Activated T-cell treated with anti-CD3 and anti-CD28 coated beads, Interleukin-2, amount 50 U/mL, for 48 hours (primary cell): ENCODE results near the gene SERPINB5.

ENCODE experiments used
- DNase-seq, 2 experiments: peaks; one replicate each; pipeline ENCODE4 v3.0.0-alpha.2; 2020

Gene SERPINB5

DNA sequence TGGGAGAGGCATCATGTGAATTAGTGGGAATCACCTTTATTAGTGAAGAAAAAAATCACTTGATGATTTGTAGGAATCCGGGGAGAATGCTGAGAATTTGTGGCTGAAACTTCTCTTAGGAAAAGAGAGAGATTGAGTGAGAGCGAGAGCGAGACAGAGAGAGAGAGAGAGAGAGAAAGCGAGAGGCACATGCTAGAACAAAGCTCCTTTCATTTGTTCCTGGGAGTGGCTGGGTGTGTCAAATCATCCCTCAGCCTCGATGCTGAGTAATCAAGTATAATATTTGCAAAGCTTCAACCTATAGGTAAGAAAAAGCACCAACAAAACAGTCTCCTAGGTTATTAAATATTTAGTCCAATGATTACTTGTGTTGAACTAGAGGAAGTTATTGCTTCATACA is 4.4 kb upstream of the SERPINB5 start:
- DNase-seq: no peak

- no peak for DNase-seq
Observed at GRCh38 chr18:63477200-63477599, 442 bp downstream of the SERPINB5 start.

DNA sequence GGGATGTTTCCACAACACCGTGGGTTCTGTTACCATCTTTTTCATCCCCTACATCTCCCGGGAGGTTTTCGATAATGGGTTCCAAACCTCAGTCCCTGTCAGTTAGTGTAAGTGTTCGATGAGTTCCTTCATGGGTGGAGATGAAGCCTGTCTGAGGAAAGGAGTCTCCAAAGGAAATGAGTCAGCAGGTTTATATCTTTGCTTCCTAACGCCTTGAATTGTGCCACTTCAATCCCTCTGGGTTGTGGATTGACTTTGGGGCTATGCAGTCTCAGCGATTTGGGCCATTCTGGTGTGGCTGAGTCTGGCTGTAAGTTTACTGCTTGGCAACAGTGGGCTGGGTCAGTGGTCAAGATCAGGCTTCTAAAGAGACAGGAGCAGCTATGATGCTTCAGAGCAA is 1.2 kb downstream of the SERPINB5 start:
- no peak for DNase-seq

GRCh38 chr18:63479826-63480225 is 3.1 kb downstream of the SERPINB5 start:
- DNase-seq: no peak

DNA sequence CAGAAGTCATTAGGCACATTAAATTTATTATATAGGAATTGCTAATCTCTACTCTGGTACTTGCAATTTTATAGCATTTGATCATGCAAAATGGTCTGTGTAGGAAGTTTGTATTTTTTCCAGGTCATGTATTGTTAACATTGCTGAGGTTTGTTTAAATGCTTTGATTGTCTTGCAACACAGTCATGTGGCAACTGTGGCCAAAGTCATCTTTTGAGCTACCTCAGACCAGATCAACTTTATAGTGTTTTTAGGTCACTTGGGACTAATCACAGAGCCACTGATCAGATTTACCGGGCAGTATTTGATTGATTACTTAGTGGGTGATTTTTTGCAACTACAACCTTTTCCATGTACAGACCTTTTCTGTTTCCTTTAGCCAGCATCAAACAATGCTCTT is 3.7 kb downstream of the SERPINB5 start:
- no peak for DNase-seq

GRCh38 chr18:63480915-63481314 is 4.2 kb downstream of the SERPINB5 start:
- DNase-seq: no peak

DNA sequence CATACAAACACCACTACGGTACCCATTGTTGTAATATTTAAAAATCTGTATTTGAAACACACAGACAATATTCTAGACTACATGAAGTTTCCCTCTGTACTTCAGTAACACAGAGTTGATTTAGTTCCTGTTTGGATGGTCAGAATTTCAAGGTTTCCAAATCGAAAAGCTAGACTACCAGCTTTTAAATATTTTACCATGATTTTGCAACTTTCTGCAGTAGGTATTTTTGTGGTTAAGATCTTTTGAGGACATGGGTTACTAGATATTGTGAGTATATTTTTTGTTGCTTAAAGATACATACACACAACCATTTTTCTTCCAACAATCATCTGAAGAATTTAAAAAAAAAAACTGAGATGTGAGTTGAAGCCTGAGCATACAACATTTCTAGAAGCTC is 10.9 kb downstream of the SERPINB5 start:
- no peak for DNase-seq

DNA sequence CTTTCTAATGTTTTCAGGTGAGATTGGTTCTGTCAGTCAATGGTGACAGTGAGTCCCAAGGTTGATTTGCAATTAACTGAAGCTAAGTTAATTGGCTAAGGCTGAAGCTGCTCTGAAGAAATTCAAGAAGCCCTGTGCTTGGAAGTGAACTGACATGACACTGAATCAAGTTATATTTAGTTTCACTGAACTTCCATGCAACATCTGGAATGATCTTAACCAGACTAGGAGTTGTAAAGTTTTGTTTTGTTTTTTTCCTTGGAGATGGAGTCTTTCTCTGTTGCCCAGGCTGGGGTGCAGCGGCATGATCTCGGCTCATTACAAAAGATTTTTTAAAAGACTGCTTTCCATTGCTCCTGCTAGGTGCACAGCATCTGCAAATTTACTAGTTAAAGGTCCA is 11.4 kb downstream of the SERPINB5 start:
- no peak for DNase-seq

- DNase-seq: no peak
Observed at GRCh38 chr18:63492851-63493250, 16.1 kb downstream of the SERPINB5 start.

- no peak for DNase-seq
Observed at GRCh38 chr18:63495675-63496074, 18.9 kb downstream of the SERPINB5 start.

GRCh38 chr18:63505566-63506335 is 29.0 kb downstream of the SERPINB5 start:
- peak; percentile 42 to 44 for DNase-seq

- no peak for DNase-seq
Observed at GRCh38 chr18:63506336-63506646, 29.5 kb downstream of the SERPINB5 start.

DNA sequence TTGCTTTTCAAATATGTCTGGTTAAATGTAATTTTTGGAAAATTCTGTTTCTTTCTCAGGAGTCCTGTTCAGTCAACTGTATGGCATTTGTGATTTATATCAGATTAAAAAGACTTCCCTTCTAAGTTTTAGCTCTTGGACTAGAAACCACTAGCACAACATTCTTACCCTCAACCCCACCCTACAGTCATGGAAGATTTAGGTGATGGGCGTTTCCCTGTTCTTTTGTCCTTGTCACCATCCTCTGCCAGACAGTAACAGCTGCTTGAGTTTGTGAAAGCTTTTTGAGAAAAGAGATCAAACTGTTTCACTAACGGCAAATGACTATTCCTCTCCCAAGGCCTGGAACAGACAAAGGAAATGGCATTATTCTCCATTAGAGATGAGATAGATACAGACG is 31.8 kb downstream of the SERPINB5 start:
- no peak for DNase-seq

DNA sequence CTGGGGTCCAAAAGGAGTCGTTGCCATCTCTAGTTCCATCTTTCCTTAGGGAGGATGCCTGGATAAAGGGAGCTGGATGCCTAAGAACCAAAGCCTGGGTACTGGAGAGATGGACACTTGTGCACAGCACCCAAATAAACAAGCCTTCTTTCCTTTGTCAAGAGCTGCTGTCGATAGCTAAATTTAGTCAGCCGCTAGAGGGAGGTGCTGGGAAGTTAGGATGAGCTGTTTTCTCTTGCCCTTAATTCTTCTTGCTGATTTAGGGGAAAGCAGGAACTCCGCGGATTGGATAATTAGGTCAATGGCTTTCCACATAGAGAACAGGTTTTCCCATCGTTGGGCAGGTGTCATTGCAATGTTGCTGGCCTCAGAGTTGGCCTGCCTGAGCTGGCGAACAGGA is 34.5 kb downstream of the SERPINB5 start:
- no peak for DNase-seq

DNA sequence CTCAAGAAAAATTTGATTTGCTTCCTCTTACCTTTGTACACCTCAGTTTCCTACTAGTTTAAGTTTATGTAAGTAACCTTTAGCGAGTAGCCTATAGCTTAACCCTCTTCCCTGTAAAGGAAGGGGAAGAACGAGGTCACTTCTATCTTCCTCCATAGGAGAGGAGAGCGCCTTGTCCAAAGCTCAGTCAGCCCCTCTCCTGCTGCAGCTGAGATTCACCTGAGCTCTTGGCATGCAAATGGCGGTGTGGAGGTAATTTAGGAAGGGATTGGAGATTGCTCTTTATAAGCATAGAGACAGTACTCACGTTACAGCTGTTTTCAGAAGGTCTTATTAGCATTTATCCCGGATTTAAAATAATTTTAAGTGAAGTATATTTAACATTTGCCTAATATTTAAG is 37.6 kb downstream of the SERPINB5 start:
- DNase-seq: no peak

DNA sequence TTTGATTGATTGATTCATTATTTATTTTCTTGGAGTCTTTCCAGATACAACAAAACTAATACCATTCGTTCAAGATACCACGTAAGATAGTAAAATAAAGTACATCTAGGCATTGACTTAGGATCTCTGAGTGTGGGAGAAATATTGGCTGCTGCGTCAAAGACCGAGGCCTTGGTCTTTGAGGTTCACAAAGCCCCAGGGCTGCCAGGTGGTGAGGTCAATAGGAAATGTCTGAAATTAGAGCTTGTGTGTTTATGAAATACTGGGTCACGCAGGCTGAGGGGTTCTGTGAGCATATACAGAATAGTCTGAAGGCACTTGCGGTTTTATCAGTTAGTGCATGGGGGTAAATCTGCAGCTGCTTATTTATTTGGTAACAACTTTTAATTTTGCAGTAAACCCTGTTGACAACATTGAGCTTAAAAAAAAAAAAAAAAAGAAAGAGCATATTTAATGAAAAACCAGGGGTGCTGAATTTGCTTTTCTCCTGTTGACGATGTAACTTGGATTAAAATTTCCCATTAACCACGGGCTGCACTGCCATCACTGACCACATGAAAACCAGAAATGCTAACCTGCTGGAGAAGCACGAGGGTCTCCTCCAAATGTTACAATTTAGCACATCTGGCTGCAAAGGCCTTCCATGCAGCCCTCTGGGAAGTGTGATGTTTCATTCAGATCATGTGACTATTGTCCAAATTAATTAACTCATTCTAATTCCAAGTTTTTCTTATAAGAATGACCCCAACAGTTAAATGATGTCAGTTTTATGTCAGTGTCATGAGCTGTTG is 38.3 kb downstream of the SERPINB5 start:
- no peak for DNase-seq

- DNase-seq: no peak
Observed at GRCh38 chr18:63515801-63516200, 39.0 kb downstream of the SERPINB5 start.

GRCh38 chr18:63518178-63519012 is 41.6 kb downstream of the SERPINB5 start:
- peak; percentile 44 to 55 for DNase-seq

- no peak for DNase-seq
Observed at GRCh38 chr18:63520053-63520685, 43.4 kb downstream of the SERPINB5 start.

- DNase-seq: no peak
Observed at GRCh38 chr18:63523660-63524059, 46.9 kb downstream of the SERPINB5 start.

DNA sequence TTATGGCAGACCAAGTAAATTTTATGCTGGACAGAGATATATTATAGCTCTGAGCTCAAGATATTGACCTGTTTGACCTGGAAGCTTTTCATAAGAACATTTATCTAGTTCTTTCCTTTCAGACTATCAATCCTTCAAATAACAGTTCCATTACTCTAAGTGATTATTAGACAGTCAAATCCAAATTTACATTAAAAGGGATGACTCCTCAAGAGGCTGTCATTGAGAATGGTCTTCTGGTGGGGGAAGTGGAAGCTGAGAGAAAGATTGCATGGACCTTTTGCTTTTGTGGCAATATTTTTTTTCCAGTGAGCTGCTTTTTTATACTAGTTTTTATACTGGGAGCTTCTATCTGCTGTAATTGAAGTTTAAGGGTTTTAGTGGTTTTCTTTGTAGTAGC is 50.5 kb downstream of the SERPINB5 start:
- no peak for DNase-seq

- no peak for DNase-seq
Observed at GRCh38 chr18:63528863-63529492, 52.2 kb downstream of the SERPINB5 start.

DNA sequence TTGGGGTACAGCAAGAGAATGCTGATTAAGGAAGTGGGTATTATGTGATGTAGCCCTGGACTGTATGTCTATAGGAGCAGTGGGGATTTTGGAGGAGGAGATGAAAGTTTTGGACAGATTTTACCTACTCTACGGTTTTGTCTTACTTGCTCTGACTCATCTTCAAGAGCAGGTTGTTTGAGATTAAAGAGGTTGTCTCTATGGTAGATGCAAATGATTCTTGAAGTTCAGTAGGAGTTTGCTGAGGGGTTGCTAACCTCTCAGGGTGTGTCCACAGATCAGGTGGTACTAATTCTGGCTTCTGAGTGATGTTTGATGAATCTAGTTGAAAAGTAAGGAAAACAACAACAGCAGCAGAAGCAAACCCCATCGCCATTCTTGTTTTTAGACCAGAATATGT is 55.7 kb downstream of the SERPINB5 start:
- no peak for DNase-seq
